ENCODE measurements around the gene TMEM87A.

Gene TMEM87A

GRCh38 chr15:42207674-42208579, 65.3 kb downstream of the TMEM87A start, which contains the start of gene VPS39:
TSS of gene VPS39 (minus strand) at chr15:42208304. CDS start at chr15:42208153, 151 bp downstream.
- FAIRE-seq, result peak; percentile 94
- DNase-seq (ENCODE audit: insufficient read length, low spot score), result peak; percentile 69

DNA sequence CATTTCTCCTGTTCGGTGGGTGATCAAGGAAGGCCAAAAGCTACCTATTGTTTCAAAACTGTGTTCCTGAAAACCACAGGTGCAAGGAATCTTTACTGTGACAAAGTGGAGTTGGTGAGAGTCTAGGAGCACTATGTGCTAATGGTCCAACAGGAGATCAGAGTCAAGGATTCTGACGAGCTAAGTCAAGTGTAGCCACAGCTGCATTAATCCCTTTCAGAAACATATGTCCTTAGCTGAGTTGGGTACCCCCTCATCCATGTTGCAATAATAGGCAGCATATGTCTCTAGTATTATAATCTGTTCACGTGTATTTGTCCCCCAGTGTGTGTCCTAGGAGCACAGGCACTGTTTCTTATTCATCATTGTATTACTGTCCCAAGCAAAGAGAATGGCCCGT, 66.8 kb downstream of the TMEM87A start:
- DNase-seq (ENCODE audit: insufficient read length, low spot score) (no peak), FAIRE-seq (no peak)

DNA sequence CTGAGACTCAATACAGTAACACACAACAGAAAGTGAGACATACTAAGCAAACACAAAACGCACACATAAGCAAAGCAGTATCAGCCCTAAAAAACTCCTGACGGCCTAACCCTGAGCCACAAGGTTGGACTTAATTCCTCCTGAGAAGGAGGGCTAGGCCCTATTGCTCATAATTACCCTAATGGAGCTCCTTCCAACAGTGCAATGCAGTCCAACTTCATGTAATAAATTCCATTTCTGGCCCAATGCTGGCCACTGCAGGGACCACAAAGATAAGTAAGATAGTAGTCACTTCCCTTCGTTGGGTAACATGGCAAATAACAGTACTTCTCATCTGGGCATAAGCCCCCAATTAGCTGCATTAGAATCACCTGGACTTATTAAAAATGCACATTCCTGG, 69.3 kb downstream of the TMEM87A start:
- FAIRE-seq (no peak), DNase-seq (ENCODE audit: insufficient read length, low spot score) (no peak)

- DNase-seq (ENCODE audit: insufficient read length, low spot score), result no peak
- FAIRE-seq, result no peak
Observed at GRCh38 chr15:42202653-42203052, 70.6 kb downstream of the TMEM87A start.

GRCh38 chr15:42201801-42202200, 71.4 kb downstream of the TMEM87A start:
- no peak for FAIRE-seq
- DNase-seq (ENCODE audit: insufficient read length, low spot score), result no peak

DNA sequence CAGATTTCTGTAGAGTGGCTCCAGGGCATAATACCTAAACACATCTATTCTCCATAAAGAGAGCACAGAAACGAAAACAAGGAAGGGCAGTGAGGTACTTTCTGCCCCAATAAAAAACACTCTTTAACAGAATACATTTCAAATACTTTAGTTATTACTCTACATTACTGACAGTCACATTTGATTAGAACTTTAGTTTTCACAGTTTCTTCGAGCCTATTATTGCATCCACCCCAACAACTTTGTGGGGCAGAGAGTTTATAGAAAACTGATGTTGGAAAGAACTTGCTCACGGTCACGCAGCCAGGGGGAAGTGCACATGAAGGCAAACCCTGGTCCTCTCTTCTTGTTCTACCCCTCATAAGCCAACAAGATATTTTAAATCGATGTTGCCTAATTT, 74.1 kb downstream of the TMEM87A start:
- FAIRE-seq (no peak), DNase-seq (ENCODE audit: insufficient read length, low spot score) (no peak)

DNA sequence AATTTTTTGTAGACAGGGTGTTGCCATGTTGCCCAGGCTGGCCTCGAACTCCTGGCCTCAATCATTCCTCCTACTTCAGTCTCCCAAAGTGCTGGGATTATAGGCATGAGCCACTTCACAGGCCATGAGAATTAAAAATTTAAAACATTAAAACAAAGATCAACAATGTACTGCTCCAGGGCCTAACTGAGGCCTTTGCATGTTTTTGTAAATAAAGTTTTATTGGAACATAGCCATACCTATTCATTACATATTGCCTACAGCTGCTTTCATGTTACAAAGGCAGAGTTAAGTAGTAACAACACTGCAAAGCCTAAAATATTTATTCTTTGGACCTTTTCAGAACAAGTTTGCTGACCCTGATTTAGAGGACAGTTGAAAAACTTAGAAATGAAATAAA, 74.7 kb downstream of the TMEM87A start:
- no peak for FAIRE-seq

DNA sequence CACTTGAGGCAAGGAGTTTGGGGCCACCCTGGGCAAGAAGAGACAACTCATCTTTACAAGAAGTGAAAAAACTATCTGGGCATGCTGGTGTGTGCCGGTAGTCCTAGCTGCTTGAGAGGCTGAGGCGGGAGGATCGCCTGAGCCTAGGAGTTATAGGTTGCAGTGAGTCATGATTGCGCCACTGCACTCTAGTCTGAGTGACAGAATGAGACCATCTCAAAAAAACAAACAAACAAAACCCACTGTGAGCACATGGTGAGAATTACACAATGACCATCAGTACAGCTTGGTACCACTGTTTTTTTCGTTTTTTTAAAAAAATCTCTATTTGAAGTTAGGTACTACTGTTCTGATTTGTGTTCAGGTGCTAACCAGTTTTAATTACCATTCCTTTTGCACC, 78.7 kb downstream of the TMEM87A start:
- DNase-seq (ENCODE audit: insufficient read length, low spot score), result no peak
- FAIRE-seq, result no peak

More for the DNA sequence above, 74.7 kb downstream of the TMEM87A start:
- DNase-seq (ENCODE audit: insufficient read length, low spot score), result no peak

DNA sequence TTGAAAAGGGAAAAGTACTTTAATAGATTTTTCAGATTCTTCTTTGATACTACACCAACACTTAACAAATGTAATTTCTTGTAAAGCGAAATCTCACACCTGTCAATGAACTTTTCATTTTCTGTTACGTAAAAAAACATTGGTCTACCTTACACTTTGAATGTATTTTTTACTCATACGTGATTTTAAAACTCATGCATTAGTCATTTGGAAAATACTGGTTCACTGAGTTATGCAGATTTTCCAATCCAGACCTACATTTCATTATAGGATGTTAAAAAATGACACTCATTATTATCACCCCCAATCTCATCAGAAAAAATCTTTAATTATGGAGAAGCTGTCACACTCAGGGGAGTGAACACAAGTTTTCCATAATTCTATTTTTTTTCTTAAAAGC, 79.8 kb downstream of the TMEM87A start:
- FAIRE-seq (peak; percentile 56), DNase-seq (ENCODE audit: insufficient read length, low spot score) (no peak)

DNA sequence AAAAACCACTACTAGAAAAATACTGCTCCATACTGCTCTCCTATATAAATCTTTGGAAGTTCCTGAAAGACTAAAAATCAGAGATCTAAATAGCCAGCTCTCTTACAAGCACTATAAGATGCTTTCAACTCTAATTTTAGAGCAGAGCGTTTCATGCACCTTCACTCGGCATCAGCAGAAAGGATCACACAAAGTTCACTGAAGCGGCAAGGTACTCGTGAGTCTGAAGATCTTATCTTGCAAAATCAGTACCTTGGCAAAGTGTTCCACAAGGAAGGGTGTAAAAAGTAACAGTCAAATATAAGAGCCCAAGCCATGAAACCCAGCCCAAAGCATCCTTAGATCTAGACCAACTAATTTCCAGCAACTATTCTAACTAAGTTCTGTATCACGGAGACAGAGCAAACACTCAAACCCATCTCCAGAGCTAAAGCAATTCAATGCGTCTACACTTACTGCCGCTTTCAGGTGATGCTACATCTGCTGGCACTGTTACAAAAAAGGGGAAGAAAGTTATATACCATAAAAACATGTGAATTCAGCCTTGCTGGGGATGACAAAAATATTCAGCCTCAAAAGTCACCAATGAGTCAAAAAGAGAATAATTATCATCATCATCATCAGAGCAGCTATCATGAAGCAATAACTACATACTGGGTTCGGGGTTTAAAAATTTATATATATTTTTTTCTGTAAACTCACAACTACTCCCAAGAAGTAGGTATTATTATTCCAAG, 81.5 kb downstream of the TMEM87A start:
- FAIRE-seq (peak; percentile 47), DNase-seq (ENCODE audit: insufficient read length, low spot score) (no peak)

GRCh38 chr15:42190370-42190769, 82.9 kb downstream of the TMEM87A start:
- no peak for DNase-seq (ENCODE audit: insufficient read length, low spot score)
- peak; percentile 11 for FAIRE-seq

DNA sequence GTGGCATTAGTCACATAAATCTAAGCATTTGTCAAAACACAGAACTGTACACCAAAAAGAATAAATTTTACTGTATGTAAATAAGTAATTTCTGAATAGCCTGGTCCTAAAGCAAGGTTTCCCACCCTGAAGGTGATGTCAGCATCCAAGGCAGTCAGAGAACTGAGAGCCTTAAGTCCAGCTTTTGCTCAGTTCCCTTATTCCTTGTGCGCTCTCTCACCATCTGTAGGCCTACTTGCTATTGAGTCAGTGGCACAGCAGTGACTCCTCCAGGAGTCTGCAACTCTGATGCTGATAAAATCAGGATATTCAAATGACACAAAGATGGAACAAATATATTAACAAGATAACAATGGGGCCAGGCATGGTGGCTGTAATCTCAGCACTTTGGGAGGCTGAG, 87.4 kb downstream of the TMEM87A start:
- no peak for DNase-seq (ENCODE audit: insufficient read length, low spot score)
- FAIRE-seq, result no peak

- DNase-seq (ENCODE audit: insufficient read length, low spot score) (no peak), FAIRE-seq (no peak)
Observed at GRCh38 chr15:42184736-42185135, 88.5 kb downstream of the TMEM87A start.

DNA sequence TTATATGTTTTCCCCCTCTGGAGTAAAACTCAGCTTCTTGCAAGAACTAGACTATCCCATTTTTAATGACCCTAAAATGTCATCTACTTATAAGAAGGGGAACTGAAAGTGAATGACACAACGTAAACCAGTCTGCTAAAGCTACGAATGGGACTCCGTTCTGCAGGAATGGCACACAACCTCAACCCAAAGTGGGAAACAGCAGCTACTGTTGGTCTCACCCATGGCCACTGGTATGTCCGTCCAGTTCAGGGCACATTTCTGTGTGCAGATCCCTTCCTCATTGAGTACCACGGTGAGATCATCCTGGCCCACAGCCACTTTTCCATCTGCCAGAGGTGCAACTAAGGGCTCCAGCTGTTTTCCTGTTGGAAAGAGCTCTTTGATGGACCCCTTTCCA, 88.9 kb downstream of the TMEM87A start:
- DNase-seq (ENCODE audit: insufficient read length, low spot score) (no peak), FAIRE-seq (no peak)

DNA sequence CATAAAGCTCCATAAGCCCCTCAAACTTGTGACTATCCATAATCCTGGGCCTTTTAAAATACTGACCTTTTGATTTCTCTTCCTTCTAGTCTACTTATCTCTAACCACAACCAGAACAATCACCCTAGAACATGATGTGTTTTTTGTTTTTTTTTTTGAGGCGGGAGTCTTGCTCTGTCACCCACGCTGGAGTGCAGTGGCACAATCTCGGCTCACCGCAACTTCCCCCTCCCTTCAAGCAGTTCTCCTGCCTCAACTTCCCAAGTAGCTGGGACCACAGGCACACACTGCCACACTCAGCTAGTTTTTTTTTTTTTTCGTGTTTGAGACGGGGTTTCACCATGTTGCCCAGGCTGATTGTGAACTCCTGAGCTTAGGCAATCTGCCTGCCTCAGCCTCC, 90.3 kb downstream of the TMEM87A start:
- DNase-seq (ENCODE audit: insufficient read length, low spot score) (no peak), FAIRE-seq (no peak)

GRCh38 chr15:42182328-42182886, 90.8 kb downstream of the TMEM87A start:
- no peak for FAIRE-seq
- DNase-seq (ENCODE audit: insufficient read length, low spot score), result no peak

DNA sequence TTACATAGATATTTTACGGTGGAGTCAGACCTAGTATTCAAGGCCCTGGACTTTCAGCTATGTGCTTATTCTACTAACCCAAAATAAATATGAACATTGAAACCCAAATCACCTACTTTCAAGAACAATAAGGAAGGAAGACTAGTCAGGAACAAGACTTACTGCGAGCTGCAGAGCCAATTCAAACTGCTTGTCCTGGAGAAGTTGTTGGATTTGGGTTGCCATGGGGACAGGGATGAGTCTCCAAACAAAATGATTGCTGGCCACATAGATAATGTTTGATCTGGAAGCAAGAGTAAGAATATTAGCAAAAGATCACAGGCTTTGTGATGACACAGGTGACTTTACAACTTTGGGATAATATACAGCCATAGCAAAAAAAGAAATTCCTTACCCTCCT, 95.2 kb downstream of the TMEM87A start:
- no peak for FAIRE-seq
- no peak for DNase-seq (ENCODE audit: insufficient read length, low spot score)

DNA sequence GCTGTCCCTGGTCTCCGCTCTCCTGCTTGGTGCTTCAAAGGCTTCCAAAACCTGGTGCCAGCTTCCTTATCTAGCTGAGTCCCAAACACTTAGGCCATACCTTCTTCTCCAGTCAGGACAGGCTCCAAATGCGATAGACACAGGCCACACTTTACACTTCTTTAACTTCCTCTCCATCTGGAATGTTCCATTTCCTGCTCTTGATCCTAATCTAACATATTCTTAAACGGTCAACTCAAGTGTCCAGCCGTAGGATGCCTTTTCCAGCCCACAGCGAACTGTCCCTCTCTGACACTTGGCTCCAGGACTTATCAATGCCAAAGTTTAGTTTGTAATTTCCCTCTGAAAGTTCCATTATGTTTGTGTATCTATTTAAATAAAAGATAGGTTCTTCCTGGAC, 97.6 kb downstream of the TMEM87A start:
- no peak for FAIRE-seq
- no peak for DNase-seq (ENCODE audit: insufficient read length, low spot score)

- no peak for FAIRE-seq
- DNase-seq (ENCODE audit: insufficient read length, low spot score), result no peak
Observed at GRCh38 chr15:42172475-42172874, 100.8 kb downstream of the TMEM87A start.

- DNase-seq (ENCODE audit: insufficient read length, low spot score) (no peak), FAIRE-seq (no peak)
Observed at GRCh38 chr15:42171795-42172194, 101.4 kb downstream of the TMEM87A start.

- no peak for FAIRE-seq
- DNase-seq (ENCODE audit: insufficient read length, low spot score), result no peak
Observed at GRCh38 chr15:42171122-42171521, 102.1 kb downstream of the TMEM87A start.

Data from GM19239 (cell line).